GM12878 (cell line): ENCODE results near the gene SIRT3. TPM values are rescaled to one million over a fixed set of nuclear protein-coding genes. Genes with fewer than 3 reads are reported as not detected.

ENCODE experiments used
- BRCA1 ChIP-seq: IDR thresholded peaks from 2 replicates; pipeline ENCODE4 v1.6.1; 2011; ENCODE audit warnings: low read depth, low read length, improper control_type of control experiment
- CHD4 ChIP-seq: fragments of 200-600 bp; sonication (generic); IDR thresholded peaks from 2 replicates; pipeline ENCODE4 v1.6.1; 2016; ENCODE audit warnings: mild to moderate bottlenecking
- ESRRA ChIP-seq: IDR thresholded peaks from 2 replicates; pipeline ENCODE4 v1.6.1; 2012; ENCODE audit warnings: mild to moderate bottlenecking, low read length, improper control_type of control experiment
- HDAC2 ChIP-seq: fragments of 200-600 bp; sonication (generic); IDR thresholded peaks from 2 replicates; pipeline ENCODE4 v1.6.1; 2017
- HDGF ChIP-seq: fragments of 450-650 bp; IDR thresholded peaks from 2 replicates; pipeline ENCODE4 v1.6.1; 2016; ENCODE audit warnings: antibody characterized with exemption
- MTA3 ChIP-seq: IDR thresholded peaks from 2 replicates; pipeline ENCODE4 v1.6.1; 2012; ENCODE audit warnings: low read length, inconsistent platforms, borderline replicate concordance
- NFYA ChIP-seq: IDR thresholded peaks from 2 replicates; pipeline ENCODE4 v1.6.1; 2011; ENCODE audit warnings: low read depth, mild to moderate bottlenecking, low read length, improper control_type of control experiment, borderline replicate concordance
- PBX3 ChIP-seq: IDR thresholded peaks from 2 replicates; pipeline ENCODE4 v1.6.1; 2011; ENCODE audit warnings: mild to moderate bottlenecking, low read depth, low read length, moderate library complexity; ENCODE audit not compliant: insufficient replicate concordance
- SIN3A ChIP-seq: IDR thresholded peaks from 2 replicates; pipeline ENCODE4 v1.6.1; 2012; ENCODE audit warnings: low read depth, low read length, improper control_type of control experiment
- SIX5 ChIP-seq: IDR thresholded peaks from 2 replicates; pipeline ENCODE4 v1.6.1; 2011; ENCODE audit warnings: mild to moderate bottlenecking, low read depth, low read length, moderate library complexity; ENCODE audit not compliant: severe bottlenecking
- SREBF2 ChIP-seq: IDR thresholded peaks from 2 replicates; pipeline ENCODE4 v1.6.1; 2012; ENCODE audit warnings: mild to moderate bottlenecking, low read length
- STAT1 ChIP-seq: fragments of 450-650 bp; conservative IDR thresholded peaks from 2 replicates; pipeline ENCODE4 v1.6.1; 2014; ENCODE audit warnings: antibody characterized with exemption, mild to moderate bottlenecking
- YBX1 ChIP-seq: fragments of 450-650 bp; IDR thresholded peaks from 2 replicates; pipeline ENCODE4 v1.6.1; 2016; ENCODE audit warnings: antibody characterized with exemption
- ZNF207 ChIP-seq: fragments of 450-650 bp; IDR thresholded peaks from 2 replicates; pipeline ENCODE4 v1.6.1; 2014; ENCODE audit warnings: antibody characterized with exemption, mild to moderate bottlenecking, borderline replicate concordance
- ZNF592 ChIP-seq: fragments of 450-650 bp; IDR thresholded peaks from 2 replicates; pipeline ENCODE4 v1.6.1; 2017; ENCODE audit warnings: mild to moderate bottlenecking, moderate library complexity
- polyA plus RNA-seq, 11 experiments: library from polyadenylated mRNA; depleted of rRNA in 4 of 11; unstranded in 6 of 11; stranded (reverse) in 5 of 11; fragments of >200 nt; fragmentation: Nextera tagmentation in 4 of 11; fragmentation: Illumina TruSeq in 1 of 11; extraction: Ambion mirVana in 4 of 11; extraction: Trizol in 1 of 11; gene quantifications; 1 replicate in 1 of 11; 2 replicates in 10 of 11; pipeline versions ENCODE4 v1.2.1 to v1.2.3, GENCODE V29; 2011 to 2016; ENCODE audit warnings: inconsistent platforms in 2 of 11, missing spikeins in 2 of 11, low read depth in 1 of 11
- total RNA-seq, 4 experiments: library from RNA; depleted of rRNA in 3 of 4; stranded (reverse); fragments of >200 nt in 3 of 4; fragmentation: Illumina TruSeq in 1 of 4; extraction: Trizol in 1 of 4; gene quantifications; 2 replicates each; pipeline versions ENCODE4 v1.2.1 to v1.2.3, GENCODE V29; 2013 to 2021
- TF ChIP-seq, protein P1 (sequence below): fragments of 450-650 bp; IDR thresholded peaks from 2 replicates; pipeline ENCODE4 v1.6.1; 2016; ENCODE audit warnings: mild to moderate bottlenecking
- TF ChIP-seq, protein P2 (sequence below): fragments of 450-650 bp; IDR thresholded peaks from 2 replicates; pipeline ENCODE4 v1.6.1; 2017; ENCODE audit warnings: mild to moderate bottlenecking, moderate library complexity

Gene SIRT3
- total and polyA plus RNA-seq, 10 of the 15 experiments (the other 5 are each of a cell fraction or from before 2014, with no cell fraction given), result 0.90 to 23.2 (median 12.6) TPM

DNA sequence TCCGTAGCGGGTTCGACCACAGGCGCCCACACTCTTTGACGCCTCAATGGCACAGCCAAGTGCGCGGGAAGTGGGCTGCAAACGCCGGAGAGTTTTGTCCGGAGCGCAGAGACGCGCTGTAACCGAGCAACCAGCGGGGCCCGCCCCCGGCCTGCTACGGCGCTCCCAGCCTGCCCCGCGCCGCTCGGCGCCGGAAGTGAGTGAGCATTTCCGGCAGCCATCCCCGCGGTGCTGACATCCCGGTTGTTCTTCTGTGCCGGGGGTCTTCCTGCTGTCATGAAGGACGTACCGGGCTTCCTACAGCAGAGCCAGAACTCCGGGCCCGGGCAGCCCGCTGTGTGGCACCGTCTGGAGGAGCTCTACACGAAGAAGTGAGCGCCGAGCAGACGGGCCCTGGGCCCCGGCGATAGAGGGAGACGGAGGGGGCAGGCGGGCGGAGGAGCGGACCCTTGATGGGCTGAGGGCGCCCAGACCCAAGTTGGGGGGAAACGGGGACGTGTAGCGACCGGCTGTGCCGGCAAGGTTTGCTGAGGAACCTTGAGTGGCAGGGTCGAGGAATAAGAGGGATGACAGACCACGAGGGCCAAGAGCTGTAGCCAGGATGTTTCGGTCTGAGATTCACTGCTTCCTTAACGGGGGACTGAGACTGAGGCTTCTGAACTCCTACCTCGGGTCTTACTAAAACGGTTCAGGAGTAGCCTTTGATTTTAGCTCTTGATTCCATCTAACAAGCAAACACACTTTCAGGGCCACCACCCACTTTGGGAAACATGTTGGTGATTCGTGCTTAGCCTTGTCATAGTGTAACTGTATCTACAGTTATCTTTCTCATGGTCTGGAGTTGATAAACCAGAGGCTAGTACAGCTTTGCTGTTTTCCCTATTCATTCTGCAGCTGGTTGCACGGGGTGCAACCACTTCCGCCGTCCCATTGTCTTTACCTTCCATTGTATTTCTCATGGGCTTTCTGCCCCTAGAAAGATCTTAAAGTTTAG, 929 bp upstream of the SIRT3 start, which contains the start of gene PSMD13 (continued):
- no peak for TF ChIP-seq BRCA1
- peak; percentile 50 for TF ChIP-seq SIX5
- TF ChIP-seq MTA3, result no peak
- TF ChIP-seq, protein P1, sequence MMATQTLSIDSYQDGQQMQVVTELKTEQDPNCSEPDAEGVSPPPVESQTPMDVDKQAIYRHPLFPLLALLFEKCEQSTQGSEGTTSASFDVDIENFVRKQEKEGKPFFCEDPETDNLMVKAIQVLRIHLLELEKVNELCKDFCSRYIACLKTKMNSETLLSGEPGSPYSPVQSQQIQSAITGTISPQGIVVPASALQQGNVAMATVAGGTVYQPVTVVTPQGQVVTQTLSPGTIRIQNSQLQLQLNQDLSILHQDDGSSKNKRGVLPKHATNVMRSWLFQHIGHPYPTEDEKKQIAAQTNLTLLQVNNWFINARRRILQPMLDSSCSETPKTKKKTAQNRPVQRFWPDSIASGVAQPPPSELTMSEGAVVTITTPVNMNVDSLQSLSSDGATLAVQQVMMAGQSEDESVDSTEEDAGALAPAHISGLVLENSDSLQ, result peak; percentile 72
- no peak for TF ChIP-seq ESRRA
- no peak for TF ChIP-seq YBX1
- TF ChIP-seq HDAC2, result no peak
- TF ChIP-seq, protein P2, sequence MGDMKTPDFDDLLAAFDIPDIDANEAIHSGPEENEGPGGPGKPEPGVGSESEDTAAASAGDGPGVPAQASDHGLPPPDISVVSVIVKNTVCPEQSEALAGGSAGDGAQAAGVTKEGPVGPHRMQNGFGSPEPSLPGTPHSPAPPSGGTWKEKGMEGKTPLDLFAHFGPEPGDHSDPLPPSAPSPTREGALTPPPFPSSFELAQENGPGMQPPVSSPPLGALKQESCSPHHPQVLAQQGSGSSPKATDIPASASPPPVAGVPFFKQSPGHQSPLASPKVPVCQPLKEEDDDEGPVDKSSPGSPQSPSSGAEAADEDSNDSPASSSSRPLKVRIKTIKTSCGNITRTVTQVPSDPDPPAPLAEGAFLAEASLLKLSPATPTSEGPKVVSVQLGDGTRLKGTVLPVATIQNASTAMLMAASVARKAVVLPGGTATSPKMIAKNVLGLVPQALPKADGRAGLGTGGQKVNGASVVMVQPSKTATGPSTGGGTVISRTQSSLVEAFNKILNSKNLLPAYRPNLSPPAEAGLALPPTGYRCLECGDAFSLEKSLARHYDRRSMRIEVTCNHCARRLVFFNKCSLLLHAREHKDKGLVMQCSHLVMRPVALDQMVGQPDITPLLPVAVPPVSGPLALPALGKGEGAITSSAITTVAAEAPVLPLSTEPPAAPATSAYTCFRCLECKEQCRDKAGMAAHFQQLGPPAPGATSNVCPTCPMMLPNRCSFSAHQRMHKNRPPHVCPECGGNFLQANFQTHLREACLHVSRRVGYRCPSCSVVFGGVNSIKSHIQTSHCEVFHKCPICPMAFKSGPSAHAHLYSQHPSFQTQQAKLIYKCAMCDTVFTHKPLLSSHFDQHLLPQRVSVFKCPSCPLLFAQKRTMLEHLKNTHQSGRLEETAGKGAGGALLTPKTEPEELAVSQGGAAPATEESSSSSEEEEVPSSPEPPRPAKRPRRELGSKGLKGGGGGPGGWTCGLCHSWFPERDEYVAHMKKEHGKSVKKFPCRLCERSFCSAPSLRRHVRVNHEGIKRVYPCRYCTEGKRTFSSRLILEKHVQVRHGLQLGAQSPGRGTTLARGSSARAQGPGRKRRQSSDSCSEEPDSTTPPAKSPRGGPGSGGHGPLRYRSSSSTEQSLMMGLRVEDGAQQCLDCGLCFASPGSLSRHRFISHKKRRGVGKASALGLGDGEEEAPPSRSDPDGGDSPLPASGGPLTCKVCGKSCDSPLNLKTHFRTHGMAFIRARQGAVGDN, result no peak
- no peak for TF ChIP-seq STAT1
- no peak for TF ChIP-seq ZNF592
- no peak for TF ChIP-seq HDGF
- TF ChIP-seq SREBF2, result no peak
- TF ChIP-seq CHD4, result no peak
- peak; percentile 91 for TF ChIP-seq SIN3A
- no peak for TF ChIP-seq NFYA
- no peak for TF ChIP-seq PBX3
- TF ChIP-seq ZNF207, result peak; percentile 98
